MG63 (cell line): ENCODE results near the gene EMCN. TPM values are rescaled to one million over a fixed set of nuclear protein-coding genes. Genes with fewer than 3 reads are reported as not detected.

Source experiments
- DNase-seq: peaks from one replicate; pipeline ENCODE4 v3.0.0-alpha.2; 2020
- H3K27me3 ChIP-seq: fragments of 250-450 bp; sonication (Bioruptor Pico); 2 replicates; pipeline ENCODE4 v1.5.1; 2020; ENCODE audit warnings: mild to moderate bottlenecking, moderate library complexity
- H3K36me3 ChIP-seq: fragments of 250-450 bp; sonication (Bioruptor Pico); 2 replicates; pipeline ENCODE4 v1.5.1; 2020; ENCODE audit warnings: mild to moderate bottlenecking, moderate library complexity
- H3K4me3 ChIP-seq: fragments of 250-450 bp; sonication (Bioruptor Pico); 2 replicates; pipeline ENCODE4 v1.5.1; 2020; ENCODE audit warnings: mild to moderate bottlenecking, moderate library complexity
- H3K9me3 ChIP-seq: fragments of 250-450 bp; sonication (Bioruptor Pico); 2 replicates; pipeline ENCODE4 v1.5.1; 2020; ENCODE audit warnings: mild to moderate bottlenecking, moderate library complexity
- total RNA-seq: library from RNA; depleted of rRNA; stranded (reverse); fragments of >200 nt; shearing (Covaris generic); gene quantifications from 2 replicates; pipeline ENCODE4 v1.2.3, GENCODE V29; 2014; ENCODE audit warnings: low replicate concordance

EMCN gene
- total RNA-seq, 1 experiment from 2014 or later = not detected

- DNase-seq = no peak
- Histone ChIP-seq H3K9me3 (no peaks in the 10 kb centered on the region), H3K27me3 (no peaks in the 10 kb centered on the region), H3K4me3 (no peak overlapping the region), H3K36me3 (no peaks in the 10 kb centered on the region)
These were observed 9.1 kb downstream of the EMCN start for GRCh38 chr4:100508691-100509090.

- H3K9me3 ChIP-seq = no peaks in the 10 kb centered on the region
- no peak for DNase-seq
- H3K27me3 ChIP-seq = no peaks in the 10 kb centered on the region
- H3K36me3 ChIP-seq = no peaks in the 10 kb centered on the region
- no peak overlapping the region for H3K4me3 ChIP-seq
These were observed 13.5 kb downstream of the EMCN start for GRCh38 chr4:100504086-100504874.

- H3K27me3 ChIP-seq = no peaks in the 10 kb centered on the region
- no peaks in the 10 kb centered on the region for H3K36me3 ChIP-seq
- no peak for DNase-seq
- no peak overlapping the region for H3K4me3 ChIP-seq
- no peaks in the 10 kb centered on the region for H3K9me3 ChIP-seq
These were observed 20.0 kb downstream of the EMCN start for GRCh38 chr4:100497791-100498190.

GRCh38 chr4:100495074-100495473, 22.7 kb downstream of the EMCN start:
- H3K4me3 ChIP-seq = no peak overlapping the region
- no peaks in the 10 kb centered on the region; the same call in 1 of the 2 replicates for H3K9me3 ChIP-seq
- H3K27me3 ChIP-seq = no peaks in the 10 kb centered on the region
- DNase-seq = no peak
- no peaks in the 10 kb centered on the region for H3K36me3 ChIP-seq

GRCh38 chr4:100494166-100494565, 23.7 kb downstream of the EMCN start:
- Histone ChIP-seq H3K27me3 (no peaks in the 10 kb centered on the region), H3K4me3 (no peak overlapping the region), H3K9me3 (no peaks in the 10 kb centered on the region; the same call in 1 of the 2 replicates), H3K36me3 (no peaks in the 10 kb centered on the region)
- no peak for DNase-seq

GRCh38 chr4:100493756-100494155, 24.1 kb downstream of the EMCN start:
- Histone ChIP-seq H3K27me3 (no peaks in the 10 kb centered on the region), H3K4me3 (no peak overlapping the region), H3K9me3 (no peaks in the 10 kb centered on the region; the same call in 1 of the 2 replicates), H3K36me3 (no peaks in the 10 kb centered on the region)
- DNase-seq = no peak

- no peaks in the 10 kb centered on the region; the same call in 1 of the 2 replicates for H3K9me3 ChIP-seq
- no peaks in the 10 kb centered on the region for H3K27me3 ChIP-seq
These were observed 25.7 kb downstream of the EMCN start for GRCh38 chr4:100492129-100492528.

GRCh38 chr4:100489305-100489704, 28.5 kb downstream of the EMCN start:
- Histone ChIP-seq H3K9me3 (no peaks in the 10 kb centered on the region; the same call in 1 of the 2 replicates), H3K27me3 (no peaks in the 10 kb centered on the region), H3K36me3 (no peaks in the 10 kb centered on the region), H3K4me3 (no peak overlapping the region)
- no peak for DNase-seq

More at GRCh38 chr4:100492129-100492528, 25.7 kb downstream of the EMCN start:
- Histone ChIP-seq H3K4me3 (no peak overlapping the region), H3K36me3 (no peaks in the 10 kb centered on the region)
- DNase-seq = no peak

- Histone ChIP-seq H3K36me3 (no peaks in the 10 kb centered on the region), H3K27me3 (no peaks in the 10 kb centered on the region), H3K4me3 (no peak overlapping the region), H3K9me3 (no peaks in the 10 kb centered on the region)
- DNase-seq = no peak
These were observed 31.3 kb downstream of the EMCN start for GRCh38 chr4:100486496-100486895.

- no peaks in the 10 kb centered on the region for H3K36me3 ChIP-seq
- H3K4me3 ChIP-seq = no peak overlapping the region
- H3K9me3 ChIP-seq = no peaks in the 10 kb centered on the region
- no peak for DNase-seq
- H3K27me3 ChIP-seq = no peaks in the 10 kb centered on the region
These were observed 34.0 kb downstream of the EMCN start for GRCh38 chr4:100483796-100484195.

- Histone ChIP-seq H3K27me3 (no peaks in the 10 kb centered on the region), H3K9me3 (no peaks in the 10 kb centered on the region), H3K4me3 (no peak overlapping the region), H3K36me3 (no peaks in the 10 kb centered on the region)
- DNase-seq = no peak
These were observed 37.9 kb downstream of the EMCN start for GRCh38 chr4:100479971-100480370.

GRCh38 chr4:100469555-100469954, 48.3 kb downstream of the EMCN start:
- Histone ChIP-seq H3K36me3 (no peaks in the 10 kb centered on the region), H3K4me3 (no peak overlapping the region), H3K9me3 (no peaks in the 10 kb centered on the region), H3K27me3 (no peaks in the 10 kb centered on the region)
- no peak for DNase-seq

GRCh38 chr4:100466501-100466900, 51.3 kb downstream of the EMCN start:
- Histone ChIP-seq H3K9me3 (no peaks in the 10 kb centered on the region), H3K27me3 (no peaks in the 10 kb centered on the region), H3K4me3 (no peak overlapping the region), H3K36me3 (no peaks in the 10 kb centered on the region)
- DNase-seq = no peak

GRCh38 chr4:100461807-100462605, 55.8 kb downstream of the EMCN start:
- H3K36me3 ChIP-seq = no peaks in the 10 kb centered on the region
- no peak for DNase-seq
- no peaks in the 10 kb centered on the region for H3K9me3 ChIP-seq
- H3K27me3 ChIP-seq = no peaks in the 10 kb centered on the region
- no peak overlapping the region for H3K4me3 ChIP-seq

GRCh38 chr4:100450449-100450848, 67.4 kb downstream of the EMCN start:
- DNase-seq = no peak
- Histone ChIP-seq H3K9me3 (no peaks in the 10 kb centered on the region), H3K4me3 (no peak overlapping the region), H3K27me3 (no peaks in the 10 kb centered on the region), H3K36me3 (no peaks in the 10 kb centered on the region)

GRCh38 chr4:100431416-100431815, 86.4 kb downstream of the EMCN start:
- no peaks in the 10 kb centered on the region for H3K9me3 ChIP-seq

GRCh38 chr4:100430451-100430850, 87.4 kb downstream of the EMCN start:
- no peak for DNase-seq
- Histone ChIP-seq H3K36me3 (no peaks in the 10 kb centered on the region), H3K4me3 (no peak overlapping the region), H3K9me3 (no peaks in the 10 kb centered on the region), H3K27me3 (no peaks in the 10 kb centered on the region)

More at GRCh38 chr4:100431416-100431815, 86.4 kb downstream of the EMCN start:
- no peak for DNase-seq
- no peaks in the 10 kb centered on the region for H3K36me3 ChIP-seq
- no peak overlapping the region for H3K4me3 ChIP-seq
- H3K27me3 ChIP-seq = no peaks in the 10 kb centered on the region
